Right ventricle myocardium superior (tissue), 1 donor: ENCODE measurements around the gene CPLANE1. TPM values are rescaled to one million over a fixed set of nuclear protein-coding genes. Genes with fewer than 3 reads are reported as not detected.
"Not testable (repeated sequence)": the region's sequence is repeated elsewhere in the genome, so short reads cannot be mapped to it uniquely, and the experiment has no call there.

Source experiments
- ATAC-seq: fragments of 200-7000 bp; cut with Tn5 transposase; one replicate; pipeline ENCODE4 v1.9.1; 2020; ENCODE audit warnings: mild to moderate bottlenecking; ENCODE audit not compliant: poor library complexity
- DNase-seq: peaks from one replicate; pipeline ENCODE4 v3.0.0-alpha.2; 2020
- intact Hi-C: fragments of 100-400 bp; cut with DNase I; formaldehyde crosslinking; loops from one replicate; pipeline ENCODE4 v1.11.2; 2022
- long read RNA-seq: library from polyadenylated mRNA; unstranded; transcript quantifications from one replicate; pipeline ENCODE4 v2.0.0, GENCODE V29; 2021
- total RNA-seq: library from RNA; stranded (reverse); fragmentation: NEBNext Ultra II Directional; extraction: Animal tissue kit (Norgen Biotek cat#: 25700); gene quantifications from one replicate; pipeline ENCODE4 v1.2.1, GENCODE V29; 2021
- donor health status: DM: no; HTN: yes; CAD: no; lungs with severe emphysema.

Gene CPLANE1
- total RNA-seq: 7.8 TPM
- long read RNA-seq: 0 reads

DNA sequence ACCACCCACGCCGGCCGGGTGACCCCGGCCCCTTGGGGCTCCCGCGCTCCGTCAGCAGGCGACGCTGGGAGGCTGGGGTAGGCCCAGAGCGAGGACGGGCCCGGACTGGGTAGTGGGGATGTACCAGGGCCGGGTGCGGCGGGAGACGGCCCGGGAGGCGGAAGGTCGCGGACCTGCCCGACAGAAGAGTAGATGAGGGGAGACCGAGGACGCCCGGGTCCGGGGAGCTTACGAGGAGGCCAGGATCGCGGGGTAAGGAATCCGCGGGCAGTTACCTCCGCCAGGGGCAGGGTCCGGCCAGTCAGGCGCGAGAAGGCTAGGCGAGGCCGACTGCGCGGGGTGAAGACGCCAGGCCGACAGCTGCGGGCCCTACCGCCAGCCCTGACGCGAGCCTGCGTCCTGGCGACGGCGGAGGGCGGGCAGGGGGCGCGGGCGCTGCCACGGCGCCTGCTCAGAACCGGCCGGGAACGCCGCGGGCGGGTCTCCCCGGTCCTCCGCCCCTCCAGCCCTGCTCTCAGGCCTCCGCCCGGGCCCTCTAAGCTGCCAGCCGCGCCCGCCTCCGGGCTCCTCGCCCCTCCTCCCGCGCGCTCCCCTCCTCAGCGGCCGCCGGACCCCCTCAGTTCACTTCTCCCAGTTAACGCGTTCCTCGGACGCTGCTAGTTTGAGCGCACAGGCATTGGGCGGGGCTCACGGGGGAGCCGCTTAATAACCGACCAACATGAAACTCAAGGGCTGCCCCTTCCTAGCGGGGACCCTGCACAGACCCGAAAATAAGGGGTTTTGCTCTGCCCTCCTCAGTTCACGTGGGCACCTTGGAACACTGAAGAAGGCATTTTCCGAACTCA is at the start of gene CPLANE1:
TSS of gene CPLANE1 (minus strand) at position 407 of the 845 bp plus-strand sequence. CDS start 1,678 bp downstream, outside the sequence.
- ATAC-seq (peak; percentile 99), DNase-seq (peak; percentile 90)
- intact Hi-C loops: no loop called here

DNA sequence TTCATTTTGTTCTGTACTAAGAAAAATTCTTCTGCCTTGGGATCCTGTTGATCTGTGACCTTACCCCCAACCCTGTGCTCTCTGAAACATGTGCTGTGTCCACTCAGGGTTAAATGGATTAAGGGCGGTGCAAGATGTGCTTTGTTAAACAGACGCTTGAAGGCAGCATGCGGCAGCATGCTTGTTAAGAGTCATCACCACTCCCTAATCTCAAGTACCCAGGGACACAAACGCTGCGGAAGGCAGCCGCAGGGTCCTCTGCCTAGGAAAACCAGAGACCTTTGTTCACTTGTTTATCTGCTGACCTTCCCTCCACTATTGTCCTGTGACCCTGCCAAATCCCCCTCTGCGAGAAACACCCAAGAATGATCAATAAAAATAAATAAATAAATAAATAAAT is 47.1 kb upstream of the CPLANE1 start:
- intact Hi-C loops, DNase-seq: not testable (repeated sequence)

DNA sequence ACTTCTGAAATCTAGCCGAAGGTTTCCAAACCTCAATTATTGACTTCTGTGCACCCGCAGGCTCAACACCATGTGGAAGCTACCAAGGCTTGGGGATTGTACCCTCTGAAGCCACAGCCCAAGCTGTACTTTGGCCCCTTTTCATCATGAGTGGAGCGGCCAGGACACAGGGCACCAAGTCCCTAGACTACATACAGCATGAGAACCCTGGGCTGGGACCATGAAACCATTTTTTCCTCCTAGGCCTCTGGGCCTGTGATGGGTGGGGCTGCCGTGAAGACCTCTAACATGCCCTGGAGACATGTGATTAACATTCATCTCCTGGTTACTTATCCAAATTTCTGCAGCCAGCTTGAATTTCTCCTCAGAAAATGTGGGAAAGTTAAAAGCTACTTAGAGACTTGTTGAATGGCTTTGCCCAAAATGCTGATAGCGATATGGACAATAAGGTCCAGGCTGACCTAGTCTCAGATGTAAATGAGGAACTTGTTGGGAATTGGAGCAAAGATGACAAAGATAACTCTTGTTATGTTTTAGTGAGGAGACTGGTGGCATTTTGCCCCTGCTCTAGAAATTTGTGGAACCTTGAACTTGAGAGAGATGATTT is 34.1 kb upstream of the CPLANE1 start:
- no peak for ATAC-seq
- DNase-seq: no peak
- intact Hi-C loops: no loop called here

More for the DNA sequence above, 47.1 kb upstream of the CPLANE1 start:
- ATAC-seq: not testable (repeated sequence)

DNA sequence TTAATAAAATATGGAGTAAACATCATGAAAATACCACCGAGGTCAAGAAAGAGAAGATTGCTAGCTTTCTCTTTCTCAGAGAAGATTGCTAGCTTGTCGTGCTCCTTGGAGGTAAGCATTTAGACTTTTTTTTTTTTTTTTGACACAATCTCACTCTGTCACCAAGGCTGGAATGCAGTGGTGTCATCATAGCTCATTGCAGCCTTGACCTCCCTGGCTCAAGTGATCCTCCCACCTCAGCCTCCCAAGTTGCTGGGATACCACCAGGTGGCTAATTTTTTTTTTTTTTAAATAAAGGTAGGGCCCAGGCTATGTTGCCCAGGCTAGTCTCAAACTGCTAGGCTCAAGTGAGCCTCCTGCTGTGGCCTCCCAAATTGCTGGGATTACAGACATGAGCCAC is 26.3 kb upstream of the CPLANE1 start:
- DNase-seq: no peak
- ATAC-seq: no peak
- intact Hi-C loops: no loop called here

DNA sequence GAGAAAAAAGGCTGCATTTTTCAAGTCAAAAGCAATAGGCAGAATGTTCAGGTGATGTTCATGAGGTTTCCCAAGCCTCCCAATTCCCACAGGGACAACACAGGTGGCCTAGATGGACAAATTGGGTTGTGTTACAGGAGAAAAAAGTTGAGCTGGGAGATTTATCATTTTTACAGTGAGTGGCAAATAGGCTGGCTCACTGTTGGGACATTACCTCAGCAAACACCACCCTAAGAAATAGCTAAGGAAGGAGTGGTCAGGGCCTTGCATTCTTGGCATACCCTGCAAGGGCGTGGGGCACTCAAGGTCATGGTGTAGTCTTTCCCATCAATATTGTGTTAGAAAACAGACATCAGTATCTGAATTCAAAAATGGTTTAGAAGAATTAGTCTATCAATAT is 23.3 kb upstream of the CPLANE1 start:
- ATAC-seq (no peak), DNase-seq (no peak)
- intact Hi-C loops: no loop called here

DNA sequence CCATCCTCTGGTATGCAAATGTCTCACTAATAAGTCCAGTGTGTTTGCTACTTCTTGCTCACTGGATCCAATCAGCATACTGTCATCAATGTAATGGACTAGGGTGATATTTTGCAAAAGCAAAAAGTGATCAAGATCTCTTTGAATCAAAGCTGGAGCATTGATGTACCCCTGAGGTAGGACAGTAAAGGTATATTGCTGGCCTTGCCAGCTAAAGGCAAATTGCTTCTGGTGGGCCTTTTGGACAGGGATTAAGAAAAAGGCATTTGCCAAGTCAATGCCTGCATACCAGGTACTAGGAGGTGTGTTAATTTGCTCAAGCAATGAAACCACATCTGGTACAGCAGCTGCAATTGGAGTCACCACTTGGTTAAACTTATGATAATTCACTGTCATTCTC is 18.9 kb upstream of the CPLANE1 start:
- intact Hi-C loops, DNase-seq, ATAC-seq: not testable (repeated sequence)

DNA sequence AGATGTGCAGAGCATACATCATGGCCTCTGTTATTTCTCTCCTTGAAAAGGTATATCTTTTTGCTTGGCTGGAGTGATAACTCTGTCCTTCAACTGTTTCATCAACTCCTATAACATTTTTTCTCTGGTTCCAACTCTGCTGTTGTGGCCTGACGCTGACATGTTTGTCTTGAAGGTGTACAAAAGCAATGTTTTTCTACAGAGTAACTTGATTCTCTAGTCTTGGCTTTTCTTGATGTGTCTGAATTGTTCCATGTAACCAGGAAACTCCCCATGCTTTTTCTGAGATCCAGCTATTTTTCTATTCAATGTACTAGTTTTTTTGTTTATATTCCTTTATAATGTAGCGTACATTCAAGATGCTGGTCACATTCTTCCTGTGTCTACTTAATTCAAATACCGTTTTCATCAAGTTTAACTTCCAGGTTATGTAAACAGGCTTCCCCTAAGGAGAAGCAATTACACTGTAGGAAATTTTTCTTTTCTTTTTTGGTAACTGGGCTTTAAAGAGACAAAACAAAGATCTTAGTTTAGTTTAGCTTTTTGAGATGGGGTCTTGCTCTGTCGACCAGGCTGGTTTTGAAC is 6.7 kb upstream of the CPLANE1 start:
- DNase-seq (no peak), ATAC-seq (no peak)
- intact Hi-C loops: no loop called here

DNA sequence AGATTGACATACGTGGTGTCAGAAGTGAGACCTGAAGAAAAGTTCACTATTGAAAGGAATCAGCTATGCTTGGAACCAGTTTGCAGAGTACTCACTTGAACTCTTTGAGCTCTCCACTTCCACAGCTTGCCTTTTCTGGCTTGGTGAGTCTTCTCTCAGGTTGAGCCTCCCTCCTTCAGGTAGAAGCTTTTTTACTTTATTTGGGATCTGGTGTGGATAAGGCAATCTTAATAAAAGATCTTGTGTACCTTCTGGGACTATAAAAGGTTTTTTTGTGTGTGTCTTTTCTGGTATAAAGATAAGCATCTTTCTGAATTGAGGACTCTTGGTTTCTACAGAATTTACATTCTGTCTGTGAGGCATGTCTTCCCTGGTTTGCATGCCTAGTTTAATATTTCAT is 5.4 kb upstream of the CPLANE1 start:
- ATAC-seq (no peak), DNase-seq (no peak)
- intact Hi-C loops: no loop called here

DNA sequence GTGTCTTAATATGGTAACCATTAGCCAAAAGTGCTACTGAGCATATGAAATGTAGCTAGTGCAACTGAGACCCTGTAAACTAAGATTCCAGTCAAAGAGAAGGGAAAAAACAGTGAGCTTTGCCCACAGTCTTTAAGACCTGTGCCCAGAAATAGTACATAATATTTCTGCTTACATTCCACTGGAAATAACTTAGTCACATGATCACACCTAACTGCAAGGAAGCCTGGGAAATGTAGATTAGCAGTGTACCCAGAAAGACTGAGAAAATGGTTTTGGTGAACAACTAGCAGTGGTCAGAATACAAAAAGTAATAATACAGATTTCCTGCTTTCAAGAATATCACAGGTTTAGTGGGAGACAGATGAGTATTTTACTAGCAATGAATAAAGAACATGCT is 2.5 kb upstream of the CPLANE1 start:
- intact Hi-C loops: no loop called here
- DNase-seq: no peak
- no peak for ATAC-seq

DNA sequence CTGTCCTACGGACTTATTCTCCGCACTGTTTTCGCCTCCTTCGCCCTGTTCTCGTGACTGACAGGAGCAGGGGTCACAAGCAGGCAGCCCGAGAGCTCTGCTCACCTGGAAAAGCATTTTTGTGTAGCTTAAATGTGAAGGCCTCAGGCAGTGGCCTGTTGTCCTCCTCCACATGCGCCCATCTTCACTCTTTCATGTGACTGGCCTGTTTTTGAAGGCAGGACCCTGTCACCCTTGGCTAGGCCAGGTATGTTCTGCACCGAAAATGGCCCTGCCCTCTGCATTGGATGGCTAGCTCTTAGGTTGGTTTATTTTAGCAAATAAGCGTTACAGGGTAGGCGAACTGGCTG is 614 bp upstream of the CPLANE1 start:
- intact Hi-C loops: no loop called here
- ATAC-seq: peak; percentile 2

DNA sequence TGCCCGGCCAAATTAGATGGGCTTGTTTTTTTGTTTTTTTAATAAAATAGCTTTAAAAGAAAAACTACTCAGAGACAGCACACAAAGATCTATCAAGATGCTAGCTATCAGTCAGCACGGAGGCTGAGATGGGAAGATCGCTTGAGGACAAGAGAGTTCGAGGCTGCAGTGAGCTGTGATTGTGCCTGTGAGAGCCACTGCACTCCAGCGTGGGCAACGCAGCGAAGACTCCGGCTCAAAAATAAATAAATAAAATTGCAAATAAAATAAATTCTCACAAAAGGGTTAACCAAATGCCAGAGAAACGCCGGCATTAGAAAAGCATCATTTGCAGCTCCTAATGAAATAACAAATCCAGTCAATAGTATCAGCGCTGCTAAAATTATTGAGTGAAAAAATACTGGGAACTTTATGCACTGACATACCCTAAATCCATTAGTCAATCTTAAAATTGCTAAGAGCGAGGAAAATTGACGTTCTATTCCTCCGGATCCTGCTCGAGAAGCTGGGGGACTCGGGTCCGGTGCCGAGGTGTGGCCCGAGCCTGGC is 681 bp downstream of the CPLANE1 start:
- intact Hi-C loops: no loop called here
- no peak for ATAC-seq
- DNase-seq: no peak

More for the DNA sequence above, 614 bp upstream of the CPLANE1 start:
- DNase-seq: no peak

DNA sequence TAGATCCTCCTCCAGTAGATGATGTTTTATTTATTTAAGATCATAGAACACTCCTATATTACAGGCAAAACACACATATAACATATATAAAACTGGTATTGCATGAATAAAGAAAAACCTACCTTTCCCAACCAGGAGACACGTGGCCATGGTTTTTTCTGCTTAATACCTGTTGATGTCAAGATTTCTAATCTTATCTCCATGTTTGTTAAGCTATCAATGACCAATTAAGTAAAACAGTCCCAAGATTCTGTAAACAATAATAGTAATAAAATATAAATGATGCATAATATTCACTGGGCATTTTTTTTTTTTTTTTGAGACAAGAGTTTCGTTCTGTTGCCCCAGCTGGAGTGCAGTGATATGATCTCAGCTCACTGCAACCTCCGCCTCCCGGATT is 1.7 kb downstream of the CPLANE1 start:
- no peak for DNase-seq
- intact Hi-C loops: no loop called here
- no peak for ATAC-seq

DNA sequence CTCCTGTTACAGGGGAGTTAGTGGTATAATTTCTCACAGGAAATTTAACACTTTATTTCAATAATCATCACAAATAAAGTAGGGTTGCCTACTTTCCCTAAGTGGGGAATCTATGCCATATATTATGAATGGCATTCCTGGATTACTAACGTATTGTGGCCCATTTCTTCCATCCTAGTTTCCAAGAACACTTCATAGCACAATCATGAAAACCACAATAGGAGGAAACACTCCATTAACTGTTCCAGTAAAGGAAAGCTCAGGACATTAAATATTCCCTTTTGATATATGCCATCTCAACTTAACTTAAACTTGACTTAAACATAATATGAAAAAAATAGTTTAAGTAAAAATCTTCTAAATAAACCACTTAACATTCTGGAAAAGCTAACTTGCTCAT is 2.1 kb downstream of the CPLANE1 start:
- ATAC-seq (no peak), DNase-seq (no peak)
- intact Hi-C loops: no loop called here

DNA sequence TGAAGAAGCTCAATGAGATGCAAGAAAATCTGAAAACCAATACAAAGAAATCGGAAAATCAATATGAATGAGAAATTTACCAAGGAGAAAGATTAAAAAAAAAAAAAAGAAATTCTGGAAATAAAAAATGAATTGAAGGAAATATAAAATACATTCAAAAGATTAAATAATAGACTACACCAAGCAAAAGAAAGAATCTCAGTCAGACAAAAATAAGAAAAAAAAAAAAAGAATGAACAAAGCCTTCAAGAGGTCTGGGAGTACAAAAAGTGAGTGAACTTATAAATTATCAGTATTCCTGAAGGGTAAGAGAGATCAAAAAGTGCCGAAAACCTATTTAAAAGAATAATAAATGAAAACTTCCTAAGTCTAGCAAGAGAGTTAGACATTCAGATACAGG is 14.9 kb downstream of the CPLANE1 start:
- ATAC-seq (no peak), DNase-seq (no peak)
- intact Hi-C loops: no loop called here

DNA sequence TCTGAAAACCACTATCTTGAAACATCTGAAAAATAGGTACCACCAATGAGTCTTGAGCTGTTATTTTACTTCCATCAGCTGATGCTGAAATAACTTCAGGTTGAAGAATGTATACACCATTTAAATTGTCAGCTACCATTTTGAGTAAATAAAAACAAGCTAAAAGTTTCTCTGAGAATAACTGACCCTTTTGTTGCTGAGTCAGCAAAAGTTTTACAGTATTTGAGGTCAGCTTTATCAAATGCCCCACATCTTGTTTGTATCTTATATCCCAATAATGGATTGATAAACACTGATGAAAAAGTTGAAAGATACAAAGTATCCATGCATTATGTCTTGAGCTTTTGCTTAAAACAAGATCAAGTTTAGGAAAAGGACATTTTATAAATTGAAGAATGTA is 22.8 kb downstream of the CPLANE1 start:
- ATAC-seq (no peak), DNase-seq (no peak)
- intact Hi-C loops: no loop called here

DNA sequence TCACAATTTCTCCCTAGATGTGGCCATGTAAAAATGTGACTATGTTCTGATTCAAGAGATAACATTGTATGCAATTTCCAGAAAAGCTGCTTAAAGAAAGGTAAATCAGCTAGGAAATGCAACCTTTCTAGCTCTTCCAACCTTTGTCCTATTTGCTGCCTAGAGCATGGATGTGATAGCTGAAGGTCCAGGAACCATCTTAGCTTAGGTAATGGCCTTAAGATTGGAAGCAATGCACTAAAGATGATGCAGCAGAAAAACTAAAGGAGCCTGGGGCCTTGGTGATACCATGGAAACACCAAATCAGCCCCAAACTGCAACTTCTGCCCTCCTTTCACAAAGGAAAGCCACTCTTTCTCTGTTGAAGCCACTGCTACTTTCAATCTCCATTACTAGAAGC is 27.0 kb downstream of the CPLANE1 start:
- ATAC-seq (no peak), DNase-seq (no peak)
- intact Hi-C loops: no loop called here

DNA sequence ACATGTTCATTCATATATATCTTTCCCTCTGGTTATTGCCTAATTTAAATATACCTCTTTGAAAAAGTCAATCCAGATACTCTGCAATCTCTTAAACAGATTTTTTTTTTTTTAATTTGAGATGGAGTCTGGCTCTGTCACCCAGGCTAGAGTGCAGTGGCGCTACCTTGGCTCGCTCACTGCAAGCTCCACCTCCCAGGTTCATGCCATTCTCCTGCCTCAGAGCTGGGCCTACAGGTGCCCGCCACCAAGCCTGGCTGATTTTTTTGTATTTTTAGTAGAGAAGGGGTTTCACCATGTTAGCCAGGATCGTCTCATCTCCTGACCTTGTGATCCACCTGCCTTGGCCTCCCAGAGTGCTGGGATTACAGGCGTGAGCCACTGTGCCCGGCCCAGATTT is 28.8 kb downstream of the CPLANE1 start:
- DNase-seq, intact Hi-C loops, ATAC-seq: not testable (repeated sequence)

DNA sequence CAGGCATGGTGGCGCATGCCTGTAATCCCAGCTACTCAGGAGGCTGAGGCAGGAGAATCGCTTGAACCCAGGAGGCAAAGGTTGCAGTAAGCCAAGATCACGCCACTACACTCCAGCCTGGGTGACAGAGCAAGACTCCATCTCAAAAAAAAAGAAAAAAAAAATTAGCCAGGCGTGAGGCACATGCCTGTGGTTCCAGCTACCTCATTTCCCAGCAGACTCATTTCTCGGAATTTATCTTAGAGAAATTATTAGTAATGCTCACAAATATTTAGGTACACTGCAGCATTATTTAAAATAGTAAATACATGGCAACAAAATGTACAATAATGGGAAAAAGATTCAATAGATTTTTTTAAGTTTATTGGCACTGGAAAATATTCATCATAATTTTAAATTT is 29.8 kb downstream of the CPLANE1 start:
- ATAC-seq, DNase-seq, intact Hi-C loops: not testable (repeated sequence)

DNA sequence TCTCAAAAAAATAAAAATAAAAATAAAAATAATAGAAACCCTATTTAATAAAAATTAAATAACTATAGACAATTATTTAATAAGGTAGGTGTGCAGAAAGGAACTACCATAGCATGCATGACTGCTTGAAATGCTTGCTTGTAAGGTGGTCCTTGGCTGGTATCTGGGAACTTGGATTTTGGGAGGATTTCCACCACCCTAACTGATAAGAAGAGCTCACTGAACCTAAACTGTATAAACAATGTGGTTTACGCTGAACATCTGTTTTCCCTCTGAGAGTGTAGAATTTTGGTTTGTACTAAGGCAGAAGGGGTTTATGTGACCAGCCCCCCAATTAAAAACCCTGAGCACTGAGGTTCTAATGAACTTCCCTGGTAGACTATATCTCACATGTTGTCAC is 31.2 kb downstream of the CPLANE1 start:
- DNase-seq: no peak
- intact Hi-C loops: no loop called here
- no peak for ATAC-seq

DNA sequence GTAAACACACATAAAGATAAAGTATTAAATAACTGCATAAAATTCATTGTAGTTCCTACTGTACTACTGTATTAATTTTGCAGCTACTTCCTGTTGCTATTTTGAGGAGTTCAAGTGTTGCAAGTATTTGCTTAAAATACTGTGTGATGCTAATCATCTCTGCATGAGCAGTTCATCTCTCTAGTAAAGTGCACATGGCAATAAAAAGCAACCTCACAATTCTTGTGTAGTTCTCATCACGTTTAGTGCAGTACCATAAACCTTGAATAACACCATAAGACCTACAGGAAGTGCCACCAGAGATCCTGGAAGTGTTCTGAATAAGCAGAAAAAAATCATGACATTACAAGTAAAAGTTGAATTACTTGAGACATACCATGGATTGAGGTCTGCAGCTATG is 34.6 kb downstream of the CPLANE1 start:
- intact Hi-C loops: no loop called here
- ATAC-seq (no peak), DNase-seq (no peak)
